Measurements from ENCODE around the gene YBX2. TPM values are rescaled to one million over a fixed set of nuclear protein-coding genes. Genes with fewer than 3 reads are reported as not detected.
A peak's percentile ranks its signal among the peaks of the same experiment; 100 is the strongest.

YBX2 gene
- polyA plus RNA-seq, 3 donors from 2014 or later: not detected

GRCh38 chr17:7241090-7241733, 53.2 kb downstream of the YBX2 start:
- H3K4me1 Mint-ChIP-seq: peaks cover 44 to 54% of the 10 kb centered on the region in 2 donors

GRCh38 chr17:7240375-7240774, 54.1 kb downstream of the YBX2 start:
- no peak for DNase-seq
- H3K27ac Mint-ChIP-seq: peak overlapping the region; percentile 96 to 100 (median 100)
- peak overlapping the region; percentile 98 to 99 (median 98) for H3K4me3 Mint-ChIP-seq
- H3K4me1 Mint-ChIP-seq: peaks cover 51 to 63% of the 10 kb centered on the region in 2 donors
- H3K9me3 Mint-ChIP-seq: peaks cover 0 to 2% (median 0%) of the 10 kb centered on the region in 6 donors
- H3K27me3 Mint-ChIP-seq (ENCODE audit: low read depth in 3 of 3): peaks cover 14 to 29% (median 25%) of the 10 kb centered on the region in 3 donors
- peaks cover 0 to 28% (median 3%) of the 10 kb centered on the region in 3 donors for H3K36me3 Mint-ChIP-seq

More at GRCh38 chr17:7241090-7241733, 53.2 kb downstream of the YBX2 start:
- H3K4me3 Mint-ChIP-seq: peak overlapping the region; percentile 98 to 99 (median 98)
- H3K27me3 Mint-ChIP-seq (ENCODE audit: low read depth in 3 of 3): peaks cover 12 to 29% (median 25%) of the 10 kb centered on the region in 3 donors
- peaks cover 0 to 2% (median 0%) of the 10 kb centered on the region in 6 donors for H3K9me3 Mint-ChIP-seq
- peak overlapping the region; percentile 96 to 100 (median 100) for H3K27ac Mint-ChIP-seq
- H3K36me3 Mint-ChIP-seq: peaks cover 2 to 28% (median 8%) of the 10 kb centered on the region in 3 donors
- DNase-seq: no peak

- DNase-seq: peak; percentile 94 to 96 (median 95)
- Mint-ChIP-seq H3K4me3 (peak within 1 kb of the TSS; percentile 93 to 99 (median 98)), H3K4me1 (peaks cover 59 to 73% of the 10 kb centered on the region in 2 donors), H3K9me3 (peaks cover 0 to 2% (median 0%) of the 10 kb centered on the region in 6 donors), H3K36me3 (peaks cover 0 to 27% (median 2%) of the 10 kb centered on the region in 3 donors), H3K27ac (peak within 1 kb of the TSS; percentile 96 to 100 (median 100)), H3K27me3 (ENCODE audit: low read depth in 3 of 3) (peaks cover 16 to 32% (median 27%) of the 10 kb centered on the region in 3 donors)
Observed at GRCh38 chr17:7239091-7240027, 55.1 kb downstream of the YBX2 start, which contains the start of gene PHF23. Gene PHF23, minus strand, starts transcription at chr17:7239457. Its CDS starts 178 bp downstream, at chr17:7239279.

- H3K4me3 Mint-ChIP-seq: peak overlapping the region; percentile 93 to 99 (median 98)
- peaks cover 17 to 38% (median 35%) of the 10 kb centered on the region in 3 donors for H3K27me3 Mint-ChIP-seq (ENCODE audit: low read depth in 3 of 3)
- peak overlapping the region; percentile 84 to 100 (median 98) for H3K27ac Mint-ChIP-seq
- peak; percentile 33 to 39 (median 36) for DNase-seq
- H3K36me3 Mint-ChIP-seq: peaks cover 0 to 24% (median 0%) of the 10 kb centered on the region in 3 donors
- H3K9me3 Mint-ChIP-seq: peaks cover 0 to 2% (median 0%) of the 10 kb centered on the region in 6 donors
- peaks cover 64 to 78% of the 10 kb centered on the region in 2 donors for H3K4me1 Mint-ChIP-seq
Observed at GRCh38 chr17:7238420-7239090, 55.9 kb downstream of the YBX2 start.

Other genes starting within 250 kb of the YBX2 start
- 10 to 100 TPM in 2 of 3 donors, under 1 TPM in 1; 0.72 to 13.5 (median 11.7) TPM for gene CLEC10A, start 214.4 kb downstream of the YBX2 start, polyA plus RNA-seq
- gene ASGR2, start 179.8 kb downstream of the YBX2 start, polyA plus RNA-seq: 1 to 10 TPM in 1 of 3 donors, under 1 TPM in 1, not detected in 1; 0.57 to 3.2 TPM
- gene ASGR1, start 115.3 kb downstream of the YBX2 start, polyA plus RNA-seq: under 1 TPM; 0.55 to 0.84 (median 0.81) TPM
- gene DLG4, start 74.8 kb downstream of the YBX2 start, polyA plus RNA-seq: under 1 TPM in 1 of 3 donors, not detected in 2; 0.36 TPM
- 100 to 1,000 TPM; 138 to 180 (median 141) TPM for gene ACADVL, start 74.7 kb downstream of the YBX2 start, polyA plus RNA-seq
- 10 to 100 TPM; 19.4 to 28.5 (median 25.2) TPM for gene DVL2, start 60.1 kb downstream of the YBX2 start, polyA plus RNA-seq
- 10 to 100 TPM; 11.9 to 41.4 (median 17.7) TPM for gene PHF23, start 55.2 kb downstream of the YBX2 start, polyA plus RNA-seq
- 100 to 1,000 TPM; 764 to 982 (median 905) TPM for gene GABARAP, start 52.2 kb downstream of the YBX2 start, polyA plus RNA-seq
- 10 to 100 TPM; 33.2 to 61.1 (median 57.8) TPM for gene CTDNEP1, start 42.9 kb downstream of the YBX2 start, polyA plus RNA-seq
- gene ELP5, start 42.4 kb downstream of the YBX2 start, polyA plus RNA-seq: 100 to 1,000 TPM in 1 of 3 donors, 10 to 100 TPM in 2; 65.0 to 108 (median 89.0) TPM
- 1 to 10 TPM; 2.5 to 8.7 (median 3.7) TPM for gene CLDN7, start 32.2 kb downstream of the YBX2 start, polyA plus RNA-seq
- under 1 TPM in 1 of 3 donors, not detected in 2; 0.26 TPM for gene SLC2A4, start 12.9 kb downstream of the YBX2 start, polyA plus RNA-seq
- 100 to 1,000 TPM; 235 to 814 (median 797) TPM for gene EIF5A, start 13.0 kb upstream of the YBX2 start, polyA plus RNA-seq
- gene GPS2, start 20.7 kb upstream of the YBX2 start, polyA plus RNA-seq: 100 to 1,000 TPM; 100 to 129 (median 123) TPM
- 1 to 10 TPM in 2 of 3 donors, under 1 TPM in 1; 0.58 to 2.8 (median 1.4) TPM for gene NEURL4, start 34.7 kb upstream of the YBX2 start, polyA plus RNA-seq
- 100 to 1,000 TPM; 137 to 227 (median 214) TPM for gene ACAP1, start 41.9 kb upstream of the YBX2 start, polyA plus RNA-seq
- gene KCTD11, start 57.5 kb upstream of the YBX2 start, polyA plus RNA-seq: 10 to 100 TPM in 1 of 3 donors, 1 to 10 TPM in 2; 5.5 to 13.0 (median 9.4) TPM
- not detected for gene TMEM95, start 60.5 kb upstream of the YBX2 start, polyA plus RNA-seq
- gene TNK1, start 86.5 kb upstream of the YBX2 start, polyA plus RNA-seq: under 1 TPM in 2 of 3 donors, not detected in 1; 0.21 to 0.29 TPM
- gene PLSCR3, start 99.9 kb upstream of the YBX2 start, polyA plus RNA-seq: 10 to 100 TPM; 38.1 to 82.5 (median 54.2) TPM
- gene TMEM256, start 109.5 kb upstream of the YBX2 start, polyA plus RNA-seq: 100 to 1,000 TPM in 1 of 3 donors, 10 to 100 TPM in 2; 30.7 to 116 (median 60.7) TPM
- gene NLGN2, start 113.2 kb upstream of the YBX2 start, polyA plus RNA-seq: not detected
- not detected for gene SPEM1, start 125.7 kb upstream of the YBX2 start, polyA plus RNA-seq
- not detected for gene SPEM2, start 131.0 kb upstream of the YBX2 start, polyA plus RNA-seq
- gene SPEM3, start 134.2 kb upstream of the YBX2 start, polyA plus RNA-seq: not detected
- 10 to 100 TPM; 15.9 to 27.9 (median 16.4) TPM for gene TMEM102, start 140.8 kb upstream of the YBX2 start, polyA plus RNA-seq
- gene FGF11, start 144.9 kb upstream of the YBX2 start, polyA plus RNA-seq: not detected
- gene CHRNB1, start 150.4 kb upstream of the YBX2 start, polyA plus RNA-seq: 10 to 100 TPM; 32.4 to 41.3 (median 38.5) TPM
- 10 to 100 TPM in 1 of 3 donors, 1 to 10 TPM in 2; 4.4 to 25.8 (median 8.3) TPM for gene ZBTB4, start 185.0 kb upstream of the YBX2 start, polyA plus RNA-seq
- not detected for gene SLC35G6, start 186.8 kb upstream of the YBX2 start, polyA plus RNA-seq
- 10 to 100 TPM; 16.0 to 67.8 (median 25.7) TPM for gene POLR2A, start 189.7 kb upstream of the YBX2 start, polyA plus RNA-seq

Data from immature natural killer cell (primary cell).